Activated CD4-positive, alpha-beta T cell treated with anti-CD3 and anti-CD28 coated beads for 24 hours (primary cell): ENCODE data around the gene EME1.

Source experiments
- DNase-seq, 2 donors: peaks; one replicate each; pipeline ENCODE4 v3.0.0-alpha.2; 2020; ENCODE audit warnings: low read depth in 2 of 2

Gene EME1

GRCh38 chr17:50363217-50364060, 9.6 kb upstream of the EME1 start:
- DNase-seq, result no peak

DNA sequence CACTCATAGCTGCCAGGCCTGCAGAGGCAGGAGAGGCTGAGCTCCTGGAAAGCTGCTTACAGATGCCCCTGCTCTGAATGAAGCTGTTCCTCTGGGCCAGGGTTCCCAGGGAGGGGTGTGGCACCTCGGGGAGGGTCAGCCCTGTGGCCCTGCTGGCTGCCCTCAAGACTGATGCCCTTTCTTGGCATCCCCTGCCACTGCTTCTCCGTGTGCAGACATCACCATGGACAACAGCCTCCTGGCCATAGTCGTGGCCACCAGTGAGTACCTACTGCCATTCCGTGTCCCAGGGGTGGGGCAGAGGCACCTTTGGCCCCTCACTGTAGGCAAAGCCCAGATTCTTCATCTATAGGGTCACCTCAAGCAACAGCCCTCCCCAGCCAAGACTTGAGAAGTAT, 9.0 kb upstream of the EME1 start:
- DNase-seq, result no peak

DNA sequence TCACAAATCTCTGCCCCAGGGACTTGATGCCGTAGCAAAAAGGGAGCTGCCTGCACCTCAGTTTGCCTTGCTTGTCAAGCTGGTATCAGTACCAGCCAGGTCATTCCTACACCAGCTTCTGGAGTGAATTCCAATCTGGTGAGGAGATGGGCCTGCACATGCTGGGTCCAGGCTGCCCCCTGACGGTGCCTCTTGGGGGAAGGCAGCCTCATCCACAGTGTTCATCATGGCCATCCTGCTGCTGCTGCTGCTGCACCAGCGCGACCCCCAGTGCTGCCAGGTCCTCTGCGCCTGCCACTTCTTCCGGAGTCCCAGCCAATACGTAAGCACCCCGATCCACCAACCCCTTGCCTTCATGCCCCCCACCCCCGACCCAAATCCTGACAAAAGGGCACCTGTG, 8.3 kb upstream of the EME1 start:
- DNase-seq, result no peak

GRCh38 chr17:50365165-50365564, 7.9 kb upstream of the EME1 start:
- no peak for DNase-seq

DNA sequence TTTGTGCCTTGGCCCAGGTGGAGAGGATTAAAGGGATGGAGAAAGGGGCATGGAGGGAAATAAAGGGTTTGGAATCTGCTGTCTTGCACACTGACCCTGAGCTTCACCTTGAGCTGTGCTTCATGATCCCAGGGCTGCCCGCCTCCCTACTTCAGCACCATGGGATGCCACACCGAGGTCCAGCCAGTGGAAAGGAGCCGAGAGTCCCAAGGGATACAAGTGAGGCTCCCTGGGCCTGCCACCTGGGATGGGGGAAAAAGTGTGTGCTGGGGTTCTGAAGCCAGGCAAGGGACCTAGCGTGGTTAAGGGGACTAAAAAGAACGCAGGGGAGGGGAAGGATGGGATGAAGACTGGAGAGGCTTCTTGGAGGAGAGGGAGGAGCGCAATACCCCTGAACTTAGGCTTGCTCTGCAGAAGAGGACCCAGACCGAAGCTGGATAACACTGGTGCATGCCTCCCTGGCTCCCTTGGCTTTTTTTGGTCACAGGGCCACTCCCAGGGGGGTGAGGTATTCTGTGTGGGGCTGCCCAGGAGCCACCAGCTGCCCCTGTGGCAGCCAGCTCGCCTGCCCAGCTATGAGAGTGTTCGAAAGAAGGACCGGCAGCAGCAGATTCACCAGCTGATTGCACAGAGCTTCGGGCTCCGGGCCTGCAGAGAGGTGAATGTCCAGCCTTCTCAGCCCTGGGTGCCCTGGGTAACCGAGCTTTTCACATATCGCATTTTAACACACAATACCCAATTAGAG, 7.2 kb upstream of the EME1 start:
- DNase-seq, result no peak

- no peak for DNase-seq
Observed at GRCh38 chr17:50367401-50367800, 5.6 kb upstream of the EME1 start.

DNA sequence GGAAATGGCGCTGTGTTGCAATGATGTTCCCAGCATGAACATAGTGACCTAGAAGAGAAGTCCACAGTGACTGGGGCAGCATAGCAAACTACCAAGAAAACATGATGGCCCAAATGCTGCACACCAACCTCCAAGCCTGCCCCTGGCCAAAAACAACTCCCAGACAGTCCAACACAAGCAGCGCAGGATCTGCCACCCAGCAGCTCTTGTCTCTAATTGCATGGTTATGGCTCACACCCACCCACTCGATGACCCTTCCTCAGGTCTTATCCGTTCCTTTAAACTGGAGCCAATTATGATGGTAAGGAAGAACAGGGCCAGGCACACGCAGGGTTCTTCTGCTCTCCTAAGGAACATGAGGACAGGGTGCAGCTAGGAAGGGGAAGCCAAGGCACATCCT, 3.0 kb upstream of the EME1 start:
- DNase-seq, result no peak

DNA sequence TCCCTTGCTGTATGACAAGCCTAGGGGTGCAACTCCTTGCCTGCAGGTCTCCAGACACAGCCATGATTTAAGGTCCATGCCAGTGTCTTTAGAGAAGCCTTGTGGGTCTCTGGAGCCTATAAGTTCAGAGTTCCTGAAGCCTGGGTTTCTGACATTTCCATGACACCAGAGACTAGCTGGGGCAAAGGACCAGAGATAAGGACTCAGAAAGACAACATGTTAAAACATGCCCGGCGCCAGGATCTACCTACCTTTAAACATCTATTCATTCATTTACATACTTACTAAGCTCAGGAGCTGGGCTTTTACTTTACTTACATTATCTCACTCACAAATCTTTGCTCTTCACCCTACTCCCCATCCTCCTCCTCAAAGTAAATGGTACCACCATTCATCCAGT, 1.5 kb upstream of the EME1 start:
- no peak for DNase-seq

- DNase-seq, result no peak
Observed at GRCh38 chr17:50372222-50372757, 739 bp upstream of the EME1 start.

DNA sequence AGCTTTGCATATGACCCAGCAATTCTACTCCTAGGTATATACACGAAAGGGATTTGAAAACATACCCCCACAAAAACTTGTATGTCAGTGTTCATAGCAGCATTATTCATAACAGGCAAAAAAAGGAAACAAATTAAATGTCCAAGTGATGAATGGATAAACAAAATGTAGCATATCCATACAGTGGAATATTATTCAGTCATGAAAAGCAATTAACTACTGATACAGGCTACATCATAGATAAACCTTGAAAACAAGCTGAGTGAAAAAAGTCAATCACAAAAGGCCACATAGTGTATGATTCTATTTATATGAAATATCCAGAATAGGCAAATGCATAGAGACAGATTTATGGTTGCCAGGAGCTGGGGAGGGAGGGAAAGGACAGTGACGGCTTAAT, 676 bp downstream of the EME1 start:
- DNase-seq, result no peak

GRCh38 chr17:50375858-50376538, 3.0 kb downstream of the EME1 start:
- no peak for DNase-seq

DNA sequence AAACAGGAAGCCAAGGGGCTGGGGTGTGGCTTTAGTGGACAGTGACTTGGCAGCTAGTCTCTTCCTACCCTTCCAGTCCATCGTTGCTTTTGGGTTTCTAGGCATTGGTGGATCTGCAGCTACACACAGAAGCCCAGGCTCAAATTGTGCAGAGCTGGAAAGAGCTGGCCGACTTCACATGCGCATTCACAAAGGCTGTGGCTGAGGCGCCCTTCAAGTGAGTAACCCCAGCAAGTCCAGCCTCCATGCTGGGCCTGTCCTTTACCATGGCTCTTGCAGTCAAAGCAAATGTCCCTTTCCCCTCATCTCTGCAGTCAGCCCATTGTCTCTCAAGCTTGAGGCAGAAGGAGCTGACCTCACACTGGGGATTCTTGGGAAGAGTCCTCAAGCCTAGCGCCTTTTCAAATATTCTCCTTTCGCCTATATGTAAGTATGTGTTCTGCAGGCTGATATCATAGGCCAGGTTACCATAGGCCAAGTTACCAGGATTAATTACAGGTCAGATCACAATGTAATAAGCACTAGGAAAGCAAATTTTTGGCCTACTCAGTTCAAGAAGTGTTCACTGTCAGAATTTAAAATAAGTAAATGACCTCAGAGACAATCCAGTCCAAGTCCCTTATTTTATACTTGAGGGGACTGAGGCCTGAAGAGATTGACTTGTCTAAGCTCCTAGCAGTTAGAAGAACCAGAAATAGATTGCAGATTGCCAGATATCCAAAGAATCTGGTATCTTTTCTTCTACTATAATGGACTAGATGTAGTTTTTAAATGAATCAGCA, 6.5 kb downstream of the EME1 start:
- DNase-seq, result no peak

DNA sequence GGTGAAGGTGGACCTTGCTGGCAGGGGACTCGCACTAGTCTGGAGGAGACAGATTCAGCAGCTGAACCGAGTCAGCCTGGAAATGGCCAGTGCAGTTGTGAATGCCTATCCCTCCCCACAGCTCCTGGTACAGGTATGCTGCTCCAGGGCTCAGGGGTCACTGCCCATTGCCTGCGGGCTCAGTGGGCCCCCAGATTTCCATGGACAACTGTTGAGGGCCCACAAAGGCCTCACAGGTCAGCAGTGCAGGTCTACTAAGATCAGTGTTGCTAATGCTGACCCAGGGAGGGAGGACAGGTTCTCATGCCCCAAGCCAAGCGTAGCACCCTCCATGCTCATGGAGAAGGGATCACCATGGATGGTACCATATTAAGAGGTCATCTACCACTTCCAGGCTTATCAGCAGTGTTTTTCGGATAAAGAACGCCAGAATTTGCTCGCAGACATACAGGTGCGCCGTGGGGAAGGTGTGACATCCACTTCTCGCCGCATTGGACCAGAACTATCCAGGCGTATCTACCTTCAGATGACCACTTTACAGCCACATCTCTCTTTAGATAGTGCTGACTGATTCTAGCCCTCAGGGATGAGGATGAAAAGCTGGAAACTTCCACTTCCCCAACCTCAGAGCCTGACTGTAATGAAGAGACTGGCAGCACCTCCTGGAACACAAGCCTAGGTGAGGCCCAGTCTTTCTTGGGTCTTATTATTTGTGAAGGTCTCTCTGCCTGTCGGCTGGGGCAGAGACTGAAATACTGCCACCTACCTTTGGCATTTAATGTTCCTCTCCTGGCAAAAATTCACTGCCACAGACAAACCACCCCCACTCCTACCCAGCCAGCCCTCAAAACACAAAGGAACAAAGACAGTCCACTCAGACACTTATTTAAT, 7.6 kb downstream of the EME1 start:
- no peak for DNase-seq

DNA sequence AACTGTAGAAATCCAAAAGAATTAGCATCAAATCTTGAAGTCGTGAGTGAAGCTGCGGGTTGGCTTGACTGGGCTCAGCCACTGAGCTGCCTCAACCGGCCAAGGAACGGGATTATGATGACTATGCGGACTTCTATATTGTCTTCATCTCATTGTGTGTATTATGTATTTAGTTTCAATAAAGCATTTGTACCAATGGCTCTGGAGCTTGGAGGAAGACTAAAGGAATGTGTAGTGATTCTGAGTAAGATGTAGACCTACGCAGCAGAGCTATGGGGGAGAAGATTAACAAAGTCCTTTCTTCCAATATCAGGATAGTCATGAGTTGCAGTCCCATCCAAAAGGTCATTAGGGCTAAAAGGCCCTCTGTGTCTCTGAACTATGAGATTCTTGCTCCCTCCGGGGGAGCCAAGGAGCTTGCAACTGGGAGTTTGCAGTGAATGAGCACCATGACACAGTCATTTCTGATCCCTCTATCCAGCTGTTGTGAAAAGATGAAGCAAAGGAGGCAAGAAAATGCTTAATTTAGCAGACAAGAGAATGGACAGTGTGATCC, 8.3 kb downstream of the EME1 start:
- no peak for DNase-seq

GRCh38 chr17:50381920-50382319, 8.9 kb downstream of the EME1 start:
- no peak for DNase-seq

- DNase-seq, result no peak
Observed at GRCh38 chr17:50382931-50383330, 9.9 kb downstream of the EME1 start.

DNA sequence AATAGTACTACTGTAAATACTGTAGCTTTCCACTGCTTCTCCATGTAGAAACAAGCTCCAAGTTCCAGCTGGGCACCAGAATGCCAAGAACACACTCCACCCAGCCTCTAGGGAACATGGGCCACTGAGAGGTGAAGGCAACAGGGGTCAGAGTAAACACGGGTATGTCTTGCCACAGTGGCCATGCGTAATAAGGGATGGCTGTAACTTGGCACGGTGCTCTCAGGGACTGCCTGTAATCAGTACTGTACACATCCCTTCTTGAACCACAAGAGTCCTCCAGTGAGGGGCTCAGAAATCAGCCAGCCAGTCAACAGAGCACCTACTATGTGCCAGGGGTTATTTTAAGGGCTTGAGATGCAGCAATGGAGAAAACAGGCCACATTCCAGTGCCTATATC, 13.5 kb downstream of the EME1 start:
- DNase-seq, result no peak

- no peak for DNase-seq
Observed at GRCh38 chr17:50388728-50389127, 15.7 kb downstream of the EME1 start.

- no peak for DNase-seq
Observed at GRCh38 chr17:50389534-50389933, 16.5 kb downstream of the EME1 start.

GRCh38 chr17:50392621-50393020, 19.6 kb downstream of the EME1 start:
- DNase-seq, result no peak
